HEK293 (cell line): ENCODE results near the gene COLQ.

Experiments used
- CTCF ChIA-PET: fragments of 350-600 bp; formaldehyde crosslinking; extraction: SDS; loops from one replicate; lab custom pipeline; 2021; ENCODE audit warnings: antibody characterized with exemption; lab: Yijun Ruan, JAX
- POLR2A ChIA-PET: fragments of 300-600 bp; formaldehyde crosslinking; extraction: SDS; loops from one replicate; lab custom pipeline; 2020; ENCODE audit warnings: antibody characterized with exemption, inconsistent platforms; lab: Yijun Ruan, JAX
- H3K27ac ChIP-seq: fragments of 200-500 bp; sonication (Bioruptor generic); 2 replicates; pipeline ENCODE4 v1.5.1; 2014; ENCODE audit warnings: low read depth, low read length, control low read depth, inconsistent platforms; ENCODE audit errors: extremely low read depth
- H3K36me3 ChIP-seq, 2 experiments: fragments of 200-500 bp in 1 of 2; sonication (Bioruptor generic) in 1 of 2; 1 replicate in 1 of 2; 2 replicates in 1 of 2; pipeline ENCODE4 v1.5.1; 2014 to 2017; ENCODE audit warnings: inconsistent platforms in 2 of 2, low read length in 2 of 2; ENCODE audit not compliant: control insufficient read depth in 2 of 2, insufficient read depth in 1 of 2
- H3K4me1 ChIP-seq: fragments of 200-500 bp; sonication (Bioruptor generic); 2 replicates; pipeline ENCODE4 v1.5.1; 2014; ENCODE audit warnings: mild to moderate bottlenecking, low read length, inconsistent platforms; ENCODE audit not compliant: control insufficient read depth, insufficient read depth
- H3K4me3 ChIP-seq: 2 replicates; pipeline ENCODE4 v1.5.1; 2011; ENCODE audit warnings: low read depth, mild to moderate bottlenecking, control low read depth, low read length, moderate library complexity
- H3K9me3 ChIP-seq: fragments of 200-500 bp; sonication (Bioruptor generic); 2 replicates; pipeline ENCODE4 v1.5.1; 2014; ENCODE audit warnings: low read depth, low read length, inconsistent platforms; ENCODE audit not compliant: control insufficient read depth, insufficient read depth
- HOXC10 ChIP-seq: sonication (generic); formaldehyde crosslinking; IDR thresholded peaks from 2 replicates; pipeline ENCODE4 v1.8.1; 2023; ENCODE audit warnings: mild to moderate bottlenecking, missing genetic modification reagents
- HOXD13 ChIP-seq: sonication (generic); formaldehyde crosslinking; IDR thresholded peaks from 2 replicates; pipeline ENCODE4 v1.8.0; 2022; ENCODE audit warnings: missing genetic modification reagents, borderline replicate concordance
- KLF8 ChIP-seq: fragments of 450-650 bp; formaldehyde crosslinking; IDR thresholded peaks from 2 replicates; pipeline ENCODE4 v1.5.1; 2016; ENCODE audit warnings: missing biosample characterization, missing genetic modification characterization
- PRDM4 ChIP-seq: fragments of 450-650 bp; formaldehyde crosslinking; IDR thresholded peaks from 2 replicates; pipeline ENCODE4 v1.5.1; 2017; ENCODE audit warnings: missing biosample characterization, missing genetic modification characterization
- SALL2 ChIP-seq: fragments of 450-650 bp; formaldehyde crosslinking; IDR thresholded peaks from 2 replicates; pipeline ENCODE4 v1.5.0; 2017; ENCODE audit warnings: missing biosample characterization, mild to moderate bottlenecking, missing genetic modification characterization, borderline replicate concordance
- SP2 ChIP-seq: fragments of 450-650 bp; formaldehyde crosslinking; IDR thresholded peaks from 2 replicates; pipeline ENCODE4 v1.5.1; 2016; ENCODE audit warnings: missing biosample characterization, missing genetic modification characterization
- ZBTB10 ChIP-seq: fragments of 450-650 bp; formaldehyde crosslinking; IDR thresholded peaks from 2 replicates; pipeline ENCODE4 v1.5.1; 2016; ENCODE audit warnings: missing biosample characterization, missing genetic modification characterization
- ZFHX2 ChIP-seq: fragments of 450-650 bp; formaldehyde crosslinking; conservative IDR thresholded peaks from 2 replicates; pipeline ENCODE4 v1.5.1; 2016; ENCODE audit warnings: missing biosample characterization, missing genetic modification characterization
- ZFP3 ChIP-seq: fragments of 450-650 bp; formaldehyde crosslinking; IDR thresholded peaks from 2 replicates; pipeline ENCODE4 v1.5.1; 2016; ENCODE audit warnings: low read depth, missing biosample characterization, missing genetic modification characterization
- ZNF138 ChIP-seq: fragments of 450-650 bp; formaldehyde crosslinking; IDR thresholded peaks from 2 replicates; pipeline ENCODE4 v1.5.1; 2016; ENCODE audit warnings: missing biosample characterization, missing genetic modification characterization, borderline replicate concordance
- ZNF19 ChIP-seq: fragments of 450-650 bp; formaldehyde crosslinking; IDR thresholded peaks from 2 replicates; pipeline ENCODE4; 2016; ENCODE audit warnings: missing biosample characterization, missing genetic modification characterization, low read depth
- ZNF2 ChIP-seq: fragments of 450-650 bp; formaldehyde crosslinking; IDR thresholded peaks from 2 replicates; pipeline ENCODE4 v1.5.1; 2016; ENCODE audit warnings: missing biosample characterization, missing genetic modification characterization
- ZNF248 ChIP-seq: fragments of 450-650 bp; formaldehyde crosslinking; IDR thresholded peaks from 2 replicates; pipeline ENCODE4 v1.5.1; 2017; ENCODE audit warnings: missing biosample characterization, missing genetic modification characterization
- ZNF280D ChIP-seq: fragments of 450-650 bp; formaldehyde crosslinking; IDR thresholded peaks from 2 replicates; pipeline ENCODE4 v1.5.1; 2016; ENCODE audit warnings: missing biosample characterization, missing genetic modification characterization
- ZNF350 ChIP-seq: fragments of 450-650 bp; formaldehyde crosslinking; IDR thresholded peaks from 2 replicates; pipeline ENCODE4 v1.5.0; 2017; ENCODE audit warnings: missing biosample characterization, mild to moderate bottlenecking, missing genetic modification characterization
- ZNF366 ChIP-seq: fragments of 450-650 bp; formaldehyde crosslinking; conservative IDR thresholded peaks from 2 replicates; pipeline ENCODE4 v1.5.1; 2016; ENCODE audit warnings: missing biosample characterization, missing genetic modification characterization
- ZNF416 ChIP-seq: fragments of 450-650 bp; formaldehyde crosslinking; IDR thresholded peaks from 2 replicates; pipeline ENCODE4 v1.5.1; 2016; ENCODE audit warnings: missing biosample characterization, missing genetic modification characterization
- ZNF426 ChIP-seq: fragments of 450-650 bp; formaldehyde crosslinking; IDR thresholded peaks from 2 replicates; pipeline ENCODE4 v1.5.1; 2017; ENCODE audit warnings: missing biosample characterization, missing genetic modification characterization, mild to moderate bottlenecking, inconsistent platforms, moderate library complexity
- ZNF48 ChIP-seq: fragments of 450-650 bp; formaldehyde crosslinking; IDR thresholded peaks from 2 replicates; pipeline ENCODE4 v1.5.1; 2016; ENCODE audit warnings: missing biosample characterization, missing genetic modification characterization
- ZNF558 ChIP-seq: fragments of 450-650 bp; formaldehyde crosslinking; IDR thresholded peaks from 2 replicates; pipeline ENCODE4 v1.5.1; 2016; ENCODE audit warnings: missing biosample characterization, missing genetic modification characterization
- ZNF626 ChIP-seq: fragments of 450-650 bp; sonication (Bioruptor Pico); formaldehyde crosslinking; IDR thresholded peaks from 2 replicates; pipeline ENCODE4 v1.5.1; 2018; ENCODE audit warnings: missing biosample characterization, missing genetic modification characterization, inconsistent platforms
- ZNF639 ChIP-seq: fragments of 450-650 bp; formaldehyde crosslinking; IDR thresholded peaks from 2 replicates; pipeline ENCODE4 v1.5.1; 2016; ENCODE audit warnings: missing biosample characterization, missing genetic modification characterization
- ZNF660 ChIP-seq: fragments of 450-650 bp; IDR thresholded peaks from 2 replicates; pipeline ENCODE4 v1.5.1; 2018; ENCODE audit warnings: missing biosample characterization, mild to moderate bottlenecking, missing genetic modification characterization
- ZNF707 ChIP-seq: fragments of 450-650 bp; formaldehyde crosslinking; IDR thresholded peaks from 2 replicates; pipeline ENCODE4 v1.5.1; 2016; ENCODE audit warnings: missing biosample characterization, missing genetic modification characterization
- ZNF776 ChIP-seq: fragments of 450-650 bp; formaldehyde crosslinking; IDR thresholded peaks from 2 replicates; pipeline ENCODE4 v1.5.0; 2017; ENCODE audit warnings: missing biosample characterization, missing genetic modification characterization, borderline replicate concordance

Gene COLQ

GRCh38 chr3:15478640-15478979 lies 42.9 kb downstream of the COLQ start:
- H3K27ac ChIP-seq: no peak overlapping the region
- POLR2A ChIA-PET: no interaction called here
- CTCF ChIA-PET: no interaction called here
- H3K9me3 ChIP-seq: no peaks in the 10 kb centered on the region
- no peak overlapping the region for H3K4me3 ChIP-seq
- no peaks in the 10 kb centered on the region for H3K4me1 ChIP-seq
- no peak for TF ChIP-seq ZNF426
- TF ChIP-seq KLF8 (tag by site-specific recombination): no peak
- no peak for TF ChIP-seq ZNF707 (tag by site-specific recombination)
- TF ChIP-seq ZFHX2 (tag by site-specific recombination): no peak
- no peak for TF ChIP-seq ZNF138 (tag by site-specific recombination)
- TF ChIP-seq PRDM4 (tag by site-specific recombination): no peak
- no peak for TF ChIP-seq HOXD13
- no peak for TF ChIP-seq ZNF776 (tag by site-specific recombination)
- no peak for TF ChIP-seq ZNF660
- no peaks in the 10 kb centered on the region for H3K36me3 ChIP-seq

GRCh38 chr3:15477951-15478639 lies 43.4 kb downstream of the COLQ start:
- POLR2A ChIA-PET: no interaction called here
- TF ChIP-seq ZBTB10 (tag by site-specific recombination): no peak
- no peak for TF ChIP-seq ZNF48 (tag by site-specific recombination)
- no peak for TF ChIP-seq SP2
- no peak for TF ChIP-seq ZNF626
- no peak for TF ChIP-seq ZNF19 (tag by site-specific recombination)
- TF ChIP-seq SALL2 (tag by site-specific recombination): no peak
- TF ChIP-seq ZNF248 (tag by site-specific recombination): no peak
- TF ChIP-seq ZNF350 (tag by site-specific recombination): no peak
- no peak for TF ChIP-seq ZNF366 (tag by site-specific recombination)
- TF ChIP-seq ZNF280D (tag by site-specific recombination): no peak
- no peak for TF ChIP-seq ZNF416 (tag by site-specific recombination)
- TF ChIP-seq ZNF2 (tag by site-specific recombination): no peak
- TF ChIP-seq ZNF558 (tag by site-specific recombination): no peak
- no peak for TF ChIP-seq ZFP3 (tag by site-specific recombination)
- no peak for TF ChIP-seq ZNF639 (tag by site-specific recombination)
- TF ChIP-seq KLF8 (tag by site-specific recombination): no peak
- no peak for TF ChIP-seq HOXC10 (CRISPR knock-in tag)
- H3K9me3 ChIP-seq: no peaks in the 10 kb centered on the region
- CTCF ChIA-PET: no interaction called here
- H3K4me3 ChIP-seq: no peak overlapping the region
- no peaks in the 10 kb centered on the region for H3K36me3 ChIP-seq
- H3K27ac ChIP-seq: no peak overlapping the region
- no peaks in the 10 kb centered on the region for H3K4me1 ChIP-seq
